Hematopoietic multipotent progenitor cell treated with erythropoietin and hydrocortisone succinate and interleukin-3 and kit ligand, for 15 days (in vitro differentiated cells): ENCODE data around the gene NOM1.

Source experiments
- DNase-seq: peaks from one replicate; pipeline ENCODE4 v3.0.0-alpha.2; 2015; ENCODE audit warnings: low spot score

Gene NOM1

GRCh38 chr7:156985101-156985992, 35.8 kb downstream of the NOM1 start:
- DNase-seq: no peak

- DNase-seq: no peak
These were observed 36.9 kb downstream of the NOM1 start for GRCh38 chr7:156986378-156986777.

GRCh38 chr7:156988343-156989185, 39.1 kb downstream of the NOM1 start:
- no peak for DNase-seq

- no peak for DNase-seq
These were observed 40.4 kb downstream of the NOM1 start for GRCh38 chr7:156989766-156990535.

- DNase-seq: no peak
These were observed 43.8 kb downstream of the NOM1 start for GRCh38 chr7:156993021-156993924.

GRCh38 chr7:156993925-156994235, 44.4 kb downstream of the NOM1 start:
- DNase-seq: no peak

- no peak for DNase-seq
These were observed 44.9 kb downstream of the NOM1 start for GRCh38 chr7:156994417-156994816.

- no peak for DNase-seq
These were observed 49.8 kb downstream of the NOM1 start for GRCh38 chr7:156998988-156999957.

GRCh38 chr7:156999958-157000726, 50.6 kb downstream of the NOM1 start:
- DNase-seq: no peak

- DNase-seq: no peak
These were observed 51.5 kb downstream of the NOM1 start for GRCh38 chr7:157000741-157001653.

GRCh38 chr7:157001920-157002818, 52.7 kb downstream of the NOM1 start:
- DNase-seq: no peak

- no peak for DNase-seq
These were observed 53.4 kb downstream of the NOM1 start for GRCh38 chr7:157002819-157003421.

- DNase-seq: no peak
These were observed 53.9 kb downstream of the NOM1 start for GRCh38 chr7:157003445-157003755.

- no peak for DNase-seq
These were observed 54.4 kb downstream of the NOM1 start for GRCh38 chr7:157003756-157004520.

GRCh38 chr7:157004521-157005455, 55.3 kb downstream of the NOM1 start:
- DNase-seq: no peak
